ENCODE measurements around the gene GUCY1A1.

The GUCY1A1 gene

DNA sequence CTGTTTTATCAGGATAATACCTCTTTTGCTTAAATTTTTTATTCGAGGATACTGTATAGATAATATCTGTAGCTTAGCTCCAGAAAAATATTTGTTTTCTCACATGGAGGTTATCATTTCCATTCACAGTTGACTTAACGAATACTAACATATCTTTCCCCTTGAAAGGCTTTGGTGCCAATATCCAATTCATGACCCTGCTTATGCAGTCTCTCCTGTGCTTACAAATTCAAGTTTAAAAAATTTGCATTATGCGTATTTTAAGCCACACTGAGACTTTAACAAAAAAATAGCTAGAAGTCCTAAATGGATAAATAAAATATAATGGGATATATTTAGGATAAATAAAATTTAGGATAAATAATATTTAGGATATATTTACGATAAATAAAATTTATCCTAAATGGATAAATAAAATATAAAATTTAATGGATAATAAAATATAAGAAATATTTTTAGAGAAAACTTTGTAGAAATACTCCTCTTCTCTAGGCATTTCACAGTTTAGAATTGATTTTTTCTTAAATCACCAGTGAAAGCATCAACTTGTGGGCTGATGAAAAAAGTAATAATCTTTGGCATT, 114.7 kb downstream of the GUCY1A1 start:
- H3K4me3 ChIP-seq, result no peak overlapping the region
- H3K27ac ChIP-seq, result peak overlapping the region in 1 of 2 donors; percentile 8
- no peak for TF ChIP-seq CTCF (IDR thresholded peaks at IDR 0.05)
- no peak for DNase-seq (ENCODE audit: low spot score)
